NCI-H446 (cell line): ENCODE measurements around the gene FZR1.

Source experiments
- DNase-seq, 2 experiments: peaks; one replicate each; lab custom pipeline; 2025; lab: John Stamatoyannopoulos, UW

FZR1 gene

DNA sequence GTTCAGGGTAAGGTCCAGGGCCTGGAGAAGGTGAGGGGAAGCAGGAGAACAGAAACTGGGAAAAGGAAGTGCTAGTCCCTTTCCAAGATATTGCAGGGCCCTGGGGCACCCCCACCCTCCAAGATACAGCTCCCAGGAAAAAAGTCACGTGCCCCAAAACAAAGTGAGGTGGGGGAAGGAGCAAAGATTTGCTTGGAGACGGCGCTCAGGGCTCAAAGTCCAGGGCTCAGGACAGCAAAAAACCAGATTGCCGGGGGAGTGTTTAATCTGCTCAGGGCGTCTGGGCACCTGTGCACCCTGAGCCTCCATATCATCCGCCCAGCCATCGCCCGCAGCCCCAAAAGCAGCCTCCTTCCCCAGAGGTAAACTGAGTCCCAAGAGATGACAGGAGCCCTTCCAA lies 32.1 kb upstream of the FZR1 start:
- DNase-seq, result no peak

GRCh38 chr19:3474614-3475013 lies 31.5 kb upstream of the FZR1 start:
- DNase-seq, result no peak

- DNase-seq, result no peak
Observed at GRCh38 chr19:3475449-3475848, 30.7 kb upstream of the FZR1 start.

DNA sequence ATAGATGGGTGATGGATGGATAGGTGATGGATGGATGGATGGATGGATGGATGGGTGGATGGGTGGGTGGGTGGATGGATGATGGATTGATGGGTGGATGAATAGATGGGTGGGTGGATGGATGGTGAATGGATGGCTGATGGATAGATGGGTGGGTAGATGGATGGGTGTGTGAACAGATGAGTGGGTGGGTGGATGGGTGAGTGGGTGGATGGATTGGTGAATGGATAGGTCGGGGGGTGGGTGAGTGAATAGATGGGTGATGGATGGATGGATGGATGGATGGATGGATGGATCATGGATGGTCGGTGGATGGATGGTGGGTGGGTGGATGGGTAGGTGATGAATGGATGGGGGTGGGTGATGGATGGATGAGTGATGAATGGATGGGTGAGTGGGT lies 29.3 kb upstream of the FZR1 start:
- DNase-seq, result no peak

DNA sequence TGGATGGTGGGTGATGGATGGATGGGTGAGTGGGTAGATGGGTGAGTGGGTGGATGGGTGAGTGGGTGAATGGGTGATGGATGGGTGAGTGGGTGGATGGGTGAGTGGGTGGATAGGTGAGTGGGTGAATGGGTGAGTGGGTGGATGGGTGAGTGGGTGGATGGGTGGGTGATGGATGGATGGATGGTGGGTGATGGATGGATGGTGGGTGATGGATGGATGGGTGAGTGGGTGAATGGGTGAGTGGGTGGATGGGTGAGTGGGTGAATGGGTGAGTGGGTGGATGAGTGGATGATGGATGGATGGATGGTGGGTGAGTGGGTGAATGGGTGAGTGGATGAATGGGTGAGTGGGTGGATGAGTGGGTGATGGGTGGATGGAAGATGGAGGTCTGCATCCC lies 28.6 kb upstream of the FZR1 start:
- no peak for DNase-seq

GRCh38 chr19:3477951-3478350 lies 28.2 kb upstream of the FZR1 start:
- no peak for DNase-seq

- no peak for DNase-seq
Observed at GRCh38 chr19:3478409-3479176, 27.5 kb upstream of the FZR1 start.

DNA sequence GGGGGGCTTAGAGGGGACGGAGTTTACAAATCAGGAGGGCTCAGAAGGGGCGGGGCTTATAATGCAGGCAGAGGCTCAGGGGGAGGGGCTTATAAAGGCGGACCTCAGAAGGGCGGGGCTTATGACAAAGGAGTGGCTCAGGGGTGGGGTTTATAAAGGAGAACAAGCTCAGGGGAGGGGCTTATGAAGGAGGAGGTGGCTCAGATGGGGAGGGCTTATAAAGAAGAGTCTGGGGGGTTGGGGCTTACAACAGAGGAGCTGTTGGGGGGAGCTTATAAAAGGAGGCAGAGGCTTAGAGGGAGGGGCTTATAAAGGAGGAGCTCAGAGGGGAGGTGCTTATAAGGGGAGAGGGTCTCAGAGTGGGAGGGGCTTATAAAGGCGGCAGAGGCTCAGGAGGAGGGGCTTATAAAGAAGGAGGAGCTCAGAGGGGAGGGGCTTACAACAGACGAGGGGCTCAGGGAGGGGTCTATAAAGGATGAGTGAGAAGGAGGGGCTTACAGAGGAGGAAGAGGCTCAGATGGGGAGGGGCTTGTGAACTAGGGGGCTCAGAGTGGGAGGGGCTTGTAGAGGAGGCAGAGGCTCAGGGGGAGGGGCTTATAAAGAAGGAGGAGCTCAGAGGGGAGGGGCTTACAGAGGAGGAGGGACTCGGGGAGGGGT lies 26.8 kb upstream of the FZR1 start:
- DNase-seq, result no peak

DNA sequence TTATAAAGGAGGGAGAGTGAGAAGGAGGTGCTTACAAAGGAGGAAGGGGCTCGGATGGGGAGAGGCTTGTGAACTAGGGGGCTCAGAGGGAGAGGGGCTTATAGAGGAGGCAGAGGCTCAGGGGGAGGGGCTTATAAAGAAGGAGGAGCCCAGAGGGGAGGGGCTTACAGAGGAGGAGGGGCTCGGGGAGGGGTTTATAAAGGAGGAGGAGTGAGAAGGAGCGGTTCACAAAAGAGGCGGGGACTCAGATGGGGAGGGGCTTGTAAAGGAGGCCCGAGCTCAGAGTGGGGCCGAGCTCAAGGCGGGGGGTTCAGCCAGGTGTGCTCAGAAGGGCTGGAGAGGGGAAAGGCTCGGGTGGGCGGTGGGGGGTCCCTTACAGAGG lies 26.3 kb upstream of the FZR1 start:
- no peak for DNase-seq

- DNase-seq, result no peak
Observed at GRCh38 chr19:3480383-3481091, 25.6 kb upstream of the FZR1 start, which contains the start of gene SMIM24. TSS of gene SMIM24 (minus strand) at chr19:3480525. CDS start at chr19:3480463, 62 bp downstream.

GRCh38 chr19:3481241-3482090 lies 24.6 kb upstream of the FZR1 start:
- DNase-seq, result no peak

GRCh38 chr19:3482507-3483225 lies 23.4 kb upstream of the FZR1 start:
- DNase-seq, result no peak

DNA sequence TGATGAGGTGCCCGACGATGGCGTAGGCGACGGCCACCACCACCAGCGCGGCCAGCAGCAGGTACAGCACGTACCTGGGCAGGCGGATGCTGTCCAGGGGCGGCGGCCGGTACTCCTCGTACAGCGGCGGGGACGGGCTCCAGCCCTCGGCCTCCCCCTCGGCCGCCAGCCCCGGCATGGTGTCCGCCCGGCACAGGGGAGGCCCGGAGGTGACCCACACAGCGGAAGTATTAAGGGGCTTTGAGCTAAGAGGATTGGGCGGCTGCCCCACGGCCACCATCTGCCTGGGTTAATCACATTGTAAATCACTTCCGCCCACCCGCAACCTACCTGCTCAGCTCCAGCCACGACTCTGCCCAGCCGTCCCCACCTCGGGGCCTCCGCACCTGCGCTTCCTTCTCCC lies 22.9 kb upstream of the FZR1 start, which contains the start of gene SMIM44:
Gene SMIM44, minus strand, starts transcription at position 216 of the 403 bp plus-strand sequence. Its CDS starts 38 bp downstream, at position 178.
- DNase-seq, result no peak

GRCh38 chr19:3491396-3492119 lies 14.6 kb upstream of the FZR1 start:
- DNase-seq, result no peak

DNA sequence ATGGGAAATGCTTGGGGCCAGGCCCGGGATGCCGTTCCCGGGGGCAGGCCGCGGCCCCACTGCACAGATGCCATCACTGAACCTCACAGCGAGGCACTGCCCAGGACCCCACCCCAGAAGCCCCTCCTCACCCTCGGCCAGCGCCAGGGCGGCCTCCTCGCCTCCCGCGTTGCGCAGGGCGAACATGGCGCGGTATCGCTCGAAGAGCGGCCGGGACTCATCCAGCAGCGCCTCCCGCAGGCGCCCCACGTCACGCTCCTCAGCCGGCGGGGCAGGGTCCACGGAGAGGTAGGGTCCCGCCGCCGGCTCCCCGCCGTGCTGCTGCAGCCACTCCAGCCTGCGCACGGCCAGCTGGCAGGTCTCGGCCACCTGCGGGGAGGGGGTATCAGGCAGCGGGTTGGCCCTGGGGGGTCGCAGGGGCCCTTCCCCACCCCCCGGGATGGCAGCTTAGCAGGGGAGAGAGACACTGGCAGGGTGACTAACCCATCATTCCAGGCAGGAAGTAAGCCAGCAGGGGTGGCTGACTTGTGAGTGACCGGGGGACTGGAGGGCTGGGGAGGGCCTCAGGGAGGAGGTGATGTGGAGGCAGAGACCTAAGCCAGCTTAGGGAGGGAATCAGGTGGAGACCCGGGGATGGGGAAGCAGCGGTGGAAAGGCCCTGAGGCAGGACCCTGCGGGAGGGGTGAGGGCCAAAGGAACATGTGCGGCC lies 13.8 kb upstream of the FZR1 start:
- no peak for DNase-seq

DNA sequence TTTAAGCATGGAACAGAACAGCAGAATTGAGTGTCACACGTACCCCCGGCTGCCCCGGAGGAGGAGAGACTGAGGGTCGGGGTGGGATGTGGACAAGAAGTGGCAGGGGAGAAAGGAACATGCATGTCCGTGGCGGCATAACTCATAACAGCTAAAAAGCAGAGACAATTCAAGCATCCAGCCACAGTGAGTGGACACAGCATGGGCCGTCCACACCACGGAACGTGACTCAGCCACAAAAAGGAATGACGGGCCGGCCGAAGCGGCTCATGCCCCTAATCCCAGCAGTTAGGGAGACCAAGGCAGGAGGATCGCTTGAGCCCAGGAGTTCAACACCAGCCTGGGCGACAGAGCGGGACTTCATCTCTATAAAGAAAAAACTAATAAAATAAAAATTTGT lies 13.2 kb upstream of the FZR1 start:
- DNase-seq, result no peak

GRCh38 chr19:3493651-3494050 lies 12.5 kb upstream of the FZR1 start:
- DNase-seq, result no peak

DNA sequence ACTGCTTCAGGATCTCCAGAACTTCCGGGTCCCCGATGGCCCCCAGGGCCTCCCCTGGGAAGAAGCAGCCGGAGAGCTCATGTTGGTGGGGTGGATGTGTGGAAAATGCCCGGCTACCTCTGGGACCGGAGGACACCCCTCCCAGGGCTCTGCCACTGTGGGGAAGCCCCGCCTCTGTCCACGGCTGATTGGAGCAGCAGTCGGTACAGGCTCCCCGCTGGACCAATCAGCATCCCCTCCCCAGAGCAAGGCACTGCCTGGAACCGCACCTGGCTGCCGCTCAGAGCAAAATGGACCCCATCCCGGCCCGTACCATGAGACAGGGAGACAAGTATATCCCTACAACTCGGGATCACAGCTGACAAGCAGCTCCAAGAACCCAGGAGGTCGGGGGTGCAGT lies 12.1 kb upstream of the FZR1 start:
- no peak for DNase-seq

DNA sequence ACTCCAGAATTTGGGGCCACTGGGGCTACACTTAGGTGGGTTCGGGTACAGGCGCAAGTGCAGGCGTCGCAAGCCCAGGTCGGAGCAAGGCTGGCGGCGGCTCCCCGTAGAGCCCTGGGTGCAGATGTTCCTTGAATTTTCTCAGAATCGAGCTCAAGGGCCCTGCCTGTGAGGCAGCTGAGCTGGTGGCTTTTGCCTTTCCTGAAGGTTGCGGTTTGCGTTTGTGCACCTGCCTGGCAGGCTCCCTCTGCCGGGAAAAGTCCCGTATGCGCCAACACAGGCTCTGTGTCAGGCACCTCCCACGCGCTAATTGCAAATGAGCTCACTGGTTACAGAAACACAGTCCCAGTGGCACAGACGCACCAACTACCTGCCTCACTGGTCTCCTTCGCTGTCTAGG lies 11.6 kb upstream of the FZR1 start:
- no peak for DNase-seq
